Measurements from ENCODE around the gene FBXO5. TPM values are rescaled to one million over a fixed set of nuclear protein-coding genes. Genes with fewer than 3 reads are reported as not detected.
"Not testable (repeated sequence)": the region's sequence is repeated elsewhere in the genome, so short reads cannot be mapped to it uniquely, and the experiment has no call there.

The FBXO5 gene
- total RNA-seq, 1 donor from 2014 or later: 29.6 TPM

DNA sequence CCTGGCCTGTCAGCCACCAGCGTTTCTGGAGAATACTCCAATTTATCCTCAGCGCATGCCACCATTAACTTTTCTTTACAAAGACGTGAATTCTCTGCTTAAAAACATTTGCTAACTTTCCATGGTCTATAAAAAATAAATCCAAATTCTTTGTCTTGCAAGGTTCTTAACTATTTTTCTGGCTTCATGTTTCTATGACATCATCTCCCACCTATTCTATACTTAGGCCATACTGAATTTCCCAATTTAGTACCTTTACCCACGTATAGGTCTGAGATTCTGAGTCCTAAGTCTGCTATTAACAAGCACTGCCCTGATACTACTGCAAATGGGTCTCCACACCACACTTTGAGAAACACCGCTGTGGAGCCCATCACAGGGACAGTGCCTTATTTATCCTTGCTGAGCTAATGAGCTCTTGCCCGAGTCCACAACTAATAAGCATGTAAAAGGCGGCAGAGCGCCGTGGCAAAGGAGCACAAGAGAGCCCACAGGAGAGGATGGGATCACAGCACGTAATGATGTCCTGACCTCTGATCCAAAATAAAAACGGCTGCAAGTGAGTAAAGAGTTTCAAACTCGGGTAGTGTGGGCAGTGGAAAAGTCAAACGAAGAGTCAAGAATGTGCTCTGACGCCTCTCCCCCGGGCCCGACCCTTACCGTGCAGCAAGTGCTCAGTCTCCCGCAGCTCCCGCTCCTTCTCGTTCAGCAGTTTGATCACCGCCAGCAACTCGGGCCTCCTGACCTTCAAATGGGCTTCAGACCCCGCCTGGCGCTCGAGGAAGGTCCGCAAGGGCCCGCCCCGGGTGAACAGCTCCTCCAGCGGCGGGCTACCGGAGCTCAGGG is 19.1 kb upstream of the FBXO5 start:
- TF ChIP-seq, protein P1, sequence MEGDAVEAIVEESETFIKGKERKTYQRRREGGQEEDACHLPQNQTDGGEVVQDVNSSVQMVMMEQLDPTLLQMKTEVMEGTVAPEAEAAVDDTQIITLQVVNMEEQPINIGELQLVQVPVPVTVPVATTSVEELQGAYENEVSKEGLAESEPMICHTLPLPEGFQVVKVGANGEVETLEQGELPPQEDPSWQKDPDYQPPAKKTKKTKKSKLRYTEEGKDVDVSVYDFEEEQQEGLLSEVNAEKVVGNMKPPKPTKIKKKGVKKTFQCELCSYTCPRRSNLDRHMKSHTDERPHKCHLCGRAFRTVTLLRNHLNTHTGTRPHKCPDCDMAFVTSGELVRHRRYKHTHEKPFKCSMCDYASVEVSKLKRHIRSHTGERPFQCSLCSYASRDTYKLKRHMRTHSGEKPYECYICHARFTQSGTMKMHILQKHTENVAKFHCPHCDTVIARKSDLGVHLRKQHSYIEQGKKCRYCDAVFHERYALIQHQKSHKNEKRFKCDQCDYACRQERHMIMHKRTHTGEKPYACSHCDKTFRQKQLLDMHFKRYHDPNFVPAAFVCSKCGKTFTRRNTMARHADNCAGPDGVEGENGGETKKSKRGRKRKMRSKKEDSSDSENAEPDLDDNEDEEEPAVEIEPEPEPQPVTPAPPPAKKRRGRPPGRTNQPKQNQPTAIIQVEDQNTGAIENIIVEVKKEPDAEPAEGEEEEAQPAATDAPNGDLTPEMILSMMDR (conservative IDR thresholded peaks at IDR 0.05): no peak
- Mint-ChIP-seq H3K4me1 (ENCODE audit: unreplicated experiment) (peaks cover 26% of the 10 kb centered on the region), H3K27ac (peak overlapping the region; percentile 91), H3K27me3 (no peaks in the 10 kb centered on the region), H3K36me3 (peaks cover 6% of the 10 kb centered on the region), H3K9me3 (no peaks in the 10 kb centered on the region), H3K4me3 (peak overlapping the region; percentile 95)
- DNase-seq (ENCODE audit: extremely low spot score, unreplicated experiment): no peak

DNA sequence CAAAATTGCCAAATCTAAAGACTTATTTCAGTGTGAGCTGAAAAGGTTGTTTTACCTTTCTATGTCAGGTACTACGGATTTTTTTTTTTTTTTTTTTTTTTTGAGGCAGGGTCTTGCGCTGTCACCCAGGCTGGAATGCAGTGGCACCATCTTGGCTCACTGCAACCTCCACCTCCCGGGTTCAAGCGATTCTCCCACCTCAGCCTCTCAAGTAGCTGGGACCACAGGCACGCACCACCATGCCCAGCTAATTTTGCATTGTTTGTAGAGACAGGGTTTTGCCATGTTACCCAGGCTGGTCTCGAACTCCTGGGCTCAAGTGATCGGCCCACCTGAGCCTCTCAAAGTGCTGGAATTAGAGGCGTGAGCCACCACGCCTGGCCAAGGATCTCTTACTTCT is 17.9 kb upstream of the FBXO5 start:
- not testable (repeated sequence) for H3K27ac Mint-ChIP-seq

DNA sequence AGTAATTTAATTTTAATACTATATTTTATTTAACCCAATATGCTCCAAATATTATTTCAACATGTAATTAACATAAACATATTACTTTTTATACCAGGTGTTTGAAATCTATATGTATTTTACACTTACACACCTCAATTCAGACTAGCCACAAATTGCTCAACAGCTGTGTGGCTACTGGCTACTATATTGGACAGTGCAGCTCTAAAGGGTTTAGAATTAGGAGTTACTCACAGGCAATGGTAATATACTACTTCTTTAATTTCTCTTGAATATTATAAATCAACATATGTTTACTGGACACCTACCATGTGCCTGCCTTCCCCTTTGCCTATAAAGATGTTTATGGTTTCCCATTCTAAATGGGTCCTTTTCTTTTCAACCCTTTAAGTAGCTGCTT is 17.4 kb upstream of the FBXO5 start:
- H3K4me1 Mint-ChIP-seq (ENCODE audit: unreplicated experiment): peaks cover 26% of the 10 kb centered on the region
- DNase-seq (ENCODE audit: extremely low spot score, unreplicated experiment): no peak
- H3K27me3 Mint-ChIP-seq: no peaks in the 10 kb centered on the region
- H3K4me3 Mint-ChIP-seq: peak overlapping the region; percentile 78
- peaks cover 9% of the 10 kb centered on the region for H3K36me3 Mint-ChIP-seq
- no peaks in the 10 kb centered on the region for H3K9me3 Mint-ChIP-seq
- no peak overlapping the region for H3K27ac Mint-ChIP-seq
- TF ChIP-seq, protein P1 (conservative IDR thresholded peaks at IDR 0.05): no peak

More for the DNA sequence above, 17.9 kb upstream of the FBXO5 start:
- Mint-ChIP-seq H3K4me3 (peak overlapping the region; percentile 95), H3K4me1 (ENCODE audit: unreplicated experiment) (peaks cover 26% of the 10 kb centered on the region)
- not testable (repeated sequence) for DNase-seq (ENCODE audit: extremely low spot score, unreplicated experiment); H3K36me3 Mint-ChIP-seq; H3K9me3 Mint-ChIP-seq; H3K27me3 Mint-ChIP-seq

DNA sequence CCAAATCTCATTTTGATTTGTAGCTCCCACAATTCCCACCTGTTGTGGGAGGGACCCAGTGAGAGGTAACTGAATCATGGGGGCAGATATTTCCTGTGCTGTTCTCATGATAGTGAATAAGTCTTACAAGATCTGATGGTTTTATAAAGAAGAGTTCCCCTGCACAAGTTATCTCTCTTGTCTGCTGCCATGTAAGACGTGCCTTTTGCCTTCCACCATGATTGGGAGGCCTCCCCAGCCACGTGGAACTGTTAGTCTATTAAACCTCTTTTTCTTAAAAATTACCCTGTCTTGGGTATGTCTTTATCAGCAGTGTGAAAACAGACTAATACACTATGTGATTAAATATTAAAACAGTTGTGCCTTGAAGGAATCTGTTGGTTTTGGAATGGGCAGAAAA is 16.7 kb upstream of the FBXO5 start:
- not testable (repeated sequence) for H3K36me3 Mint-ChIP-seq, H3K27ac Mint-ChIP-seq

DNA sequence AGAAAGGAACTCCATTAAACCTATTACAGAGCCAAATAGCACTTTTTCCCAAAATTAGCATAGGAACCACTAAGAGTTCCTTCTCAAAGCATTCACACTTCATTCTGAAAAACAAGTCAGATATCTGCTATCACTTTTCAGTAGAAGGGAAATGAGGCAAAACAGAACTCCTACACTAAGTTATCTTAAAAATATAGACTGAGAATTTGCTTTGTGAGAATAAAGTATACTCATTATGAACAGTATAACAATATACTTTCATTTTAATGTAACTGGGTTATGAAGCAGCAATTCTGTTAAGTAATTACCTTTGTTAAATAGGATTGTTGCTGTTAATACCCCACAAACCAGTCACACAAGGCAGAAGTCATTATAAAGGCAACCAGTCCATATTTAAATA is 11.0 kb upstream of the FBXO5 start:
- TF ChIP-seq, protein P1 (conservative IDR thresholded peaks at IDR 0.05): no peak
- DNase-seq (ENCODE audit: extremely low spot score, unreplicated experiment): no peak
- Mint-ChIP-seq H3K9me3 (no peaks in the 10 kb centered on the region), H3K36me3 (peaks cover 25% of the 10 kb centered on the region), H3K27ac (no peak overlapping the region), H3K4me3 (no peak overlapping the region), H3K27me3 (no peaks in the 10 kb centered on the region), H3K4me1 (ENCODE audit: unreplicated experiment) (no peaks in the 10 kb centered on the region)

More for the DNA sequence above, 16.7 kb upstream of the FBXO5 start:
- not testable (repeated sequence) for H3K9me3 Mint-ChIP-seq; DNase-seq (ENCODE audit: extremely low spot score, unreplicated experiment); H3K27me3 Mint-ChIP-seq
- Mint-ChIP-seq H3K4me1 (ENCODE audit: unreplicated experiment) (peaks cover 26% of the 10 kb centered on the region), H3K4me3 (peak overlapping the region; percentile 21)

DNA sequence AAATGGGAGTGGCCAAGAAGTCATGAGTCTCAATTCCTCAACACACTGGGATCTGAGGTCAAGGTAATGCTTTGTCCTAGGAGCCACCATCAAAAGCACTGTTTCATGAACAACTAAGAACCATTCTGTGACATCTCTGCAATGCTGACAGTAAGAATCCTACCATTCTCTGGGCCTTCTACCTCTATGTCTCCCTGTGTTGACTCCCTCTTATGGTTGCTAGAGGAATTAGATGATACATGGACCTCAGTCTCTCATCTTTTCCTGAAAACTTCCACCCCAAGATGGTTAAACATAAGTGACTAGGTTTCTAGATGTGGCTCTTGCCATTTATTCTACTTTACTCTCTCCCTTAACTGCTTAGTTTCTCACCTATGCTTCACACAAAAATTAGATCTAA is 10.6 kb upstream of the FBXO5 start:
- no peaks in the 10 kb centered on the region for H3K4me1 Mint-ChIP-seq (ENCODE audit: unreplicated experiment)
- peaks cover 25% of the 10 kb centered on the region for H3K36me3 Mint-ChIP-seq
- no peaks in the 10 kb centered on the region for H3K9me3 Mint-ChIP-seq
- no peak overlapping the region for H3K27ac Mint-ChIP-seq
- H3K4me3 Mint-ChIP-seq: no peak overlapping the region
- no peaks in the 10 kb centered on the region for H3K27me3 Mint-ChIP-seq
- TF ChIP-seq, protein P1 (conservative IDR thresholded peaks at IDR 0.05): peak; percentile 41
- DNase-seq (ENCODE audit: extremely low spot score, unreplicated experiment): no peak
